HG03060 (cell line): ENCODE results near the gene AMFR.

Experiments used
- ATAC-seq: cut with Tn5 transposase; IDR thresholded peaks from one replicate; pipeline ENCODE4 v1.9.1; 2021; ENCODE audit warnings: low read depth, moderate number of reproducible peaks; ENCODE audit not compliant: unreplicated experiment

AMFR gene

DNA sequence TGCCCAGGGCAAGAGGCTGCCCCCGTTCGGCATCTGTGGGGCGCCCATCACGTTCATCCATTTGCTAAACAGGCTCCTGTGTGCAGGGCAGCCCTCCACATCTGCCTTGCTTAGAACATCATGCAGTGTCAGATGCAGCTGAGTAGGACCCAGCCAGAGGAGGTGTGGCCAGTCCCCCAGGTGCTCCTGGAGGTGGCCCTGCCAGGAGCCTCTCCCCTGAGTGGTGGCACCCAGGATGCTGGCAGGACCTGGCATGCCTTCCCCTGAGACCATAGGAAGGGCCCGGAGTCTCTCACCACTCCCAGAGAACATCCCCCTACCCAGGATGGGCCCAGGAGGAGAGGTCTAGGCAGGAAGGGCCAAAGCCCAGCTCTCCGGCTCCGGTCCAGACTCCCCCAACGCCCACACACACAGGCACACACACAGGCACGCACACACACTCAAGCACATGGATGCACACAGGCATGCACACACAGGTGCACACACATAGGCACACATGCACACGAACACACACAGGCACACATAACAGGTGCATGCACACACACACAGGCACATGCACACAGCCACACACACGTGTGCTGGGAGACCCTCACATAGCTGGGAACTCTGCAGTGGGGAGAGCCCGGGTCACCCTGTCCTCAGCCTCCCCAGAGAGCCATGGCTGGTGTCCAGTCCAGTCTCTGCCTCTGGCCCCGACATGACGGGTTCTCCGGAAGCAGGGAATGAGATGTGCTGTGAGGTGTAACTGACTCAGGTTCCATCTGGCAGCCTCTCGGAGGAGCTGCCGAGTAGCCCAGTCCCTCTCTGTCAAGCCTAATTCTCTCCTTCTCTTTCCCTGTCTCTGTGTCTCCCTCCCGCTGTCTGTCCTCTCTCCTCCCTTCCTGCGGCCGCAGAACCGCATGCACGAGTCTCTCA, 74.6 kb downstream of the AMFR start:
- ATAC-seq, result no peak

DNA sequence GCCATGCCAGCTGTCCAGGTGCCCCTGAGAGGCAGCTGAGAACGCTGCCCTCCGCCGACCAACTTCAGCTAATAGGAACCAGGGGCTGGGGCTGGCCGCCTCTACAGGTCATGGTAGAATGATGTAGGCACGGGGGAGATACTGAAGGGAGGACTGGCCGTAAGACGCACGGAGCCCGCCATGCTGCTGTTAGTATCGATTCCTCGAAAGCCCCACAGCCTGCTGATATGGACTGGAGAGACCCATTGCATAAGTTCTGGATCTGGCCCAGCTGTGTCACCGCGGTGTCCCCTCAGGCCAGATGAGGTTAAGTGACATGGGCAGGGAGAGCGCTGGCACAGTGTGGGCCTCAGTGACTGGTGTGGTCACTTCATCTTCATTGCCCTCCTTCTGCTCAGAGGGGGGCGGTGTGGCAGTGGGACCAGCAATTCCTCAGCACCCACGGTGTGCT, 75.6 kb downstream of the AMFR start:
- ATAC-seq, result no peak

DNA sequence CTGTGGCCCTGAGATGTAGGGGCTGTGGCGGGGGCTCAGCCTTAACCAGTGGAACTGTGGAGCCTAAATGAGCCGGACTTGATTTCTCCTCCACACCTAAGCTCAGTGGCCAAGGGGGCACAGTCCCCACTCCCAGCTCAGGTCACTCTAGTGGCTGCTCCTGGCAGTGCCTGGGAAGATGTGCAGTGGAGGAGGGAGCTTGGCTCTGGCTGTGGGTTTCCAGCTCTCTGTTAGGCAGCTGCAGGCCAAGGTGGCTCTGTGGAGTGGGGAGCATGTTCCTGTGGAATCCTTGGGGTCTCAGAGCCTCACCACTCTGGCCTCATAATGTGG, 76.3 kb downstream of the AMFR start:
- no peak for ATAC-seq

GRCh38 chr16:56348168-56349085, 76.9 kb downstream of the AMFR start:
- no peak for ATAC-seq

DNA sequence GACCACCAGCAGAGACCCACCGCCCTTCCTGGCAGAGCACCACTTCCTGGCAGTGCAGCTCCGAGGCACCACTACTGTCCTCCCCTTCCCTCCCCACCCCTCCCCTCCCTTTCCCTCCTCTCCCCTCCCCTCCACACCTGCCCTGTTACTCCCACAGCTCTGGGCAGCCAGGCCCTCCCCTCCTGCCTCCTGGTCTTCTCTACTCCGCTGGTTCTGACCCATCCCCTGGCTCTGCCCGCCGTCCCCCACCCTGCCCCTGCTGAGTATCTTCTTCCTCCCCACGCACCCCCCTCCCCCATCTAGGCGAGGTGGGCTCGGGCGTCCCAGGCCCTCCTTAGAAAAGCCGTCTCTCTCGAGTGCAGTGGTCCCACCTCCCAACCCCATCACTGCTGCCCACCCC, 77.7 kb downstream of the AMFR start:
- ATAC-seq, result no peak

- no peak for ATAC-seq
Observed at GRCh38 chr16:56347166-56347565, 78.2 kb downstream of the AMFR start.

DNA sequence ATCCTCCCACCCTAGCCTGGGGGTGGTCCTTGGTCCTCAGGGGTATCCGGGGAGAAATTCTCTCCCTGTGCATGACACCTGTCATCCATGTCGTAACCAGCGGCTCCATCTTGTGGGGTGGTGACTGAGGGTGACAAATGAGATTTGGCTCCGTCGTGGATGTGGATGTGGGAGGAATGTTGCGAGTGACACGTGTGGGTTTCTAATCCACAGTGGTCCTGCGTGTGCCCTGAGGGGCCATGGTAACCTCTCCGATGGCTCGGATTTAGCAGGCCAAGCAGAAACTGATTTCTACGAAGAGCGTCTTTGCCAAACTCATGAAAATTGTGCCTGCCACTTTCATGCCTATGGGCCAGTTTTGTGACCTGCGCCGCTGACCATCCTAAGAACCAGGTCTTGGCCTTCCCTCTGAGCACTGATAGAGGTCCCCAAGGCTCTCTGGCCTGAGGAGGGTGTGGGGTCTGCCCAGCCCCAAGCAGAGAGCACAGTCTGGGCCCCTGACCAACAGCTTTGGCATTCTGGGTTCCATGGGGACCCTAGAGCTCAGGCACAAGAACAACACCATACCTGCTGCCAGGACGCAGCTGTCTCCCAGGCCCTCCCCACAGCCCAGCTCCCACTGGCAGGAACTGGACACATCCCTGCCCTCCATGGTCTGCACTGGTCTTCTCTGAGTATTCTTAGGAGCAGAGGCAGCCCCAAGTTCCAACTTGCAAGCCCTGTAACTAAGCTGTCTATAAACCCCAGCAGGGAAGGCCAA, 79.0 kb downstream of the AMFR start:
- no peak for ATAC-seq

DNA sequence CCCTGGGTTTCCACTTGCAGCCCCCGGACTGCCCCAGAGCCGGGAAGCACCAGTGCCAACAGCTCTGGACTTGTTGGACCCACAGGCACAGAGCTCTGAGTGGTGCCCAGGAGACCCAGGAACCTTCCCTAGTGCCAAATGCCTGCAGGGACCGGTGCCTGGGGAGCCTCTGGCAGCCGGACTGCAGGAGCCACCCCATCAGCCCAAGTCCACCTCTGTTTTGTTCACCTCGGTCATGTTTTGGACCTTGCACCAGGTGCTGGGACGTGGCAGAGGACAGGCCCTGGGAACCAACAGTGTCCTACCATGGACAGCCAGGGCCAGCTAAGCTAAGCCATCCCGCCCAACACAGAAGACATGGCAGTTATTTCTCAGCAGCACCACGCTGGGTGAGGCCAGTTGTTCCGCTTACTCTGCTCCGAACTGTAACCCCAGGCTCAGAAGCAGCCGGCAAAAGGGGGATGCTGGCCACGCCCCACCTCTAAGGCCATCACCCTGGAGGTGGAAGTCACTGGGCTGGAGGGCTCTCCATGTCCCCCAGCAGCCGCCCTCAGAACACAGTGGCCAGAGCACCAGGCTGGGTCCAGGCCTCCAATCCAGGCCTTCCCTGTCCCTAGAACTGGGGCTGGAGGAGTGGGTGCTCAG, 79.8 kb downstream of the AMFR start:
- no peak for ATAC-seq

DNA sequence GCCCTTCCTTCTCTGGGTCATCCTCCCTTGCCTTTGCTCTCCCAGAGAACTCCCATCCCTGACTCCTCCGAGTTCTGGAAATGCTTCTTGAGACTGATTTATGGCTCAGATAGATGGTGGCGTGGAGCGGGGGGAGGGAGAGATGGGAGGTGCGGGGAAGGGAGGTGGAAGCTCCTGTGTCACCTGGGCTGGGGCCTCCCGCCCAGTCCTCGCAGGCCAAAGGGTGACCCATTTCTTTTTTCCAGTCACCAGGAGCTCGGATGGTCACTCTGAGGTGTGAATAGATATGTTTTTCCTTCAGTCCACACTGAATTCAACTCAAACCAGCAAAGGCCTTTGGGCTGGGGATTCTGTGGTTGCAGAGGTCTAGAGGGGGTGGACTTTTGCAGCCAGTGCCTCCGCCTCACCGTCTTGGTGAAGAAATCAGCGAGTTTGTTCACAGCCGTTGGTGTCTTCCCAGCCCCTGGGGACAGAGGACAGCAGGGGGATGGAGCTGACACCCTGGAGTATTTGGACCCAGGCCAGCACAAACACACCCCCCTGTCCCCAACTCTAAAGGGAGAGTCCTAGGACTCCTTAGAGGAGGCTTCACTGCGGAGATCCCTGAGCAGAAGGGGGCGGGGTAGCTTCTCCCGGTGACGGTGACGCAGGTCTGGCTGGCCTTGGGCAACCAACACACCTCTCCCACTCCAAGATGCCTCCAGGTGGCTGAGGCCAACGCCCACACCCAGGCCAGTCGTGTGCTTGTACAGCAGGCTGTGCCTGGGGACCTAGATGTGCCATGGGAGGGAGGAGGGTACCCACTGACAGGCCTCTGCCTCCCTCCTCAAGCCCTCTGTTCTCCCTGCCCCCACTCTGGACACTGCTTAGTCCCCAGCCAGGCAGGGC, 80.6 kb downstream of the AMFR start:
- no peak for ATAC-seq

GRCh38 chr16:56343661-56344517, 81.5 kb downstream of the AMFR start:
- ATAC-seq, result no peak

DNA sequence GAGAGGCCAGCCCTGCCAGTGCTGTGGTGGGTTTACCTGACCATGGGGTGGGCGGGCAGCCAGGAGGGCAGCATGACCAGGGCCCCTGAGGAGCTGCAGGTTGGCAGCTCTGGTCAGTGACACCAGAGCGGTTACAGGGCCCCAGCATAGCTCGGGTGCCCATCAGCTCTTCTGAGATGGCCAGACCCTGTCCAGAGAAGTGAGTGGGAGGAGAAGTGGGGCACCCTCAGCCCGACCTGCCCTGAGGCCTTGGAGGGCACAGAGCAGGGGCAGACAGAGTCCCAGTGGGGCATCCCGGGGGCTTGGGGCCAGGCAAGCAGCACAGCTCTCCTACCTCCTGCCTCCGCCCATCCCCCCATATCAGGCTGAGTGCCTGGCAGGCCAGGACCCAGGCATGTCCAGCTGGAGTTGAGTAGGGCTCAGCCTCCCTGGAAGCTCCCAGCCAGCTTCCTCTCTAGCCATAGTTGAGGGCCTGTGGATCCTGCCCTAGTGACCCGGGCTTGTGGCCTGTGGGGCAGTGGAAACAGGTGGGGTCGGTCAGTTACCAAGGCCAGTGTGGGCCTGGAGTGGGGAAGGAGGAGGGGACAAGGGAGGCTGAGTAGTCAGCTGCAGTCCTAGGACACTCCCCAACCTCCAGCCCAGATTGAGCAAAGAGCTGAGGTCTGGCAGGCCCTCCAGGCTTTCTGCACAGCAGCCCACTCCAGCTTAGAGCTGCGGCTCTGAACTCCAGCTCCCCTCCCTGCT, 83.5 kb downstream of the AMFR start:
- ATAC-seq, result no peak

GRCh38 chr16:56340864-56341365, 84.4 kb downstream of the AMFR start:
- no peak for ATAC-seq

DNA sequence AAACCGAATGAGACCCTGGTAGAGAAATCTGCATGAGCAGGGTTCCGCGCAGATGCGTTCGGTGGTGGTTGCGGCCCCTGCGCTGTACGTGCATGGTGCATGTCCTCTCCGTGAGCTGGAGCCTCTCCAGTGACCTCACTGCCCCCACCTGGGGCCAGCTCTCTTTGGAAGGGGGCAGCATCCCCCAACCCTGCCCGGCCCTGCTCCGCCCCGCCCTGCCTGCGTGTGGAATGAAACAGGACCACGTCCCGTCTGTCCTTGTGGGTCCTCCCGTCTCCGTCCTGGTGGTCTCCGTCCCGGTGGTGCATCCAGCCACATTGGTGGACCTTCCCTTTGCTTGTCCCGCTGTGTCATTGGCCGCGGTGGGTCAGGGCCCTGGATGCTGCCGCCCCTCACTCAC, 84.9 kb downstream of the AMFR start:
- no peak for ATAC-seq

GRCh38 chr16:56339431-56340195, 85.7 kb downstream of the AMFR start:
- no peak for ATAC-seq

DNA sequence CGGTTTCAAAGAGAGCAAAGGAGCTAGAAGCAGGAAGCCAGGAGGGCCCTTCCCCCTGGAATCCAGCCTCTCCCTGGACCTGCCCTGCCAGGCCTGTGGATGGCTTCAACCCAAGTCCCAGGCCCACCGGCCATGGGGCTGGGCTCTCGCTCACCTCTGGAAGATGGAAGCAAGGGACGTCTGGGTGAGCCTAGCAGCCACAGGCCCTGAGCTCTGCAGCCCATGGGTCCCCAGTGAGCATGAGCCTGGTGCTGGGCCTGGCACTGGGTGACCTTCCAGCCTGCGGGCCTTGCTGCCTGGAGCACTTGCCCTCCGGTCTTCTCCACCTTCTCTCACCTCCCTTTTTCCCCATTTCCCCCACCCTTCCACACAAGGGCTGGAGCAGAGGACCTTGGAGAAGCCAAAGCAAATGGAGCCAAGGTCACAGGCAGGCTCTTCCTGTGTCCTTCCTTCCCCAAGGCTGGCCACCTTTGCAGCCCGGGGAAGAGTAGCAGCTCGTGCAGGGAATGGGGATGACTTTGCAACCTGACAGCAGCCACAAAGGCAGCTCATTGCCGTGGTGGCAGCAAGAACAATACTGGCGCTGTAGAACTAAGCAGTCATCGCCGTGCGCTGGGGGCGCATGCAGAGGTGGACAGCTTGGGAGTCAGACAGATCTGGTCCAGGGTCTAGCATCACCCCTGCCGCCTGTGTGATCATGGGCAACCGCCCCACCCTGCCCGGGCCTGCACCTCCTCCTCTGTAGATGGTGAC, 86.6 kb downstream of the AMFR start:
- no peak for ATAC-seq

DNA sequence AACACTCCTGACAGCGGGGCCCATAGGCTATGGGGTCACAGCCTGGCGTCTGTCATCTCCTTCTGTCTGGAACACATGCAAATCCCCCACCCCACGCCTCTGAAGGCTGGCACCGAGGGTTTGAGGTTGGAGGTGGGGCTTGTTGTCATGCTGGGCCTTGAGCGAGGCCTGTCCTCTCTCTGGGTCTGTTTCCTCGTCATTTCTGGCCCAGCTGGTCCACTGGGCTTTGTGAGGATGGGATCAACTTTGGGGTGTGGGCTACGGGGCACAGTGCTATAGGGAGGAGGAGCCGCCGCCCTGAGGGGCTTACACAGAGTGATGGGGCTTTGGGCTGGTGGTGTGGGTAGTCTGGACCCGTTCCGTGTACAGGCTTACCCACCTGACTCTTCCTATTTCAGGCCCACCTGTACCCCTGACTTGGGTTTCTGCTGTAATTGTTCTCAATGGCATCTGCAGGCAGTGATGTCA, 87.5 kb downstream of the AMFR start:
- no peak for ATAC-seq
